ENCODE measurements around the gene ADRA2C. TPM values are rescaled to one million over a fixed set of nuclear protein-coding genes. Genes with fewer than 3 reads are reported as not detected.

Gene ADRA2C
- total and polyA plus RNA-seq, 9 of the 15 experiments (the other 6 are each of a cell fraction or from before 2014, with no cell fraction given), result 0.06 to 0.58 (median 0.14) TPM; not detected in 2

- TF ChIP-seq HNRNPUL1 (IDR thresholded peaks at IDR 0.05; ENCODE audit: low read length) (no peak), ZBTB7A (IDR thresholded peaks at IDR 0.05; ENCODE audit: borderline replicate concordance, control insufficient read depth, low read depth, low read length) (no peak), E2F8 (IDR thresholded peaks at IDR 0.05; ENCODE audit: low read depth, partially characterized antibody) (no peak), ZNF764 (CRISPR knock-in tag; IDR thresholded peaks at IDR 0.05; ENCODE audit: low read depth) (no peak), ZNF592 (IDR thresholded peaks at IDR 0.05) (no peak), RBBP5 (IDR thresholded peaks at IDR 0.05; ENCODE audit: borderline replicate concordance, insufficient read depth, low read length, poor library complexity, severe bottlenecking) (no peak), SIN3A (IDR thresholded peaks at IDR 0.05; ENCODE audit: borderline replicate concordance in 2 of 2, control insufficient read depth in 1 of 2, low read depth in 2 of 2, low read length in 2 of 2) (no peak), ZNF124 (CRISPR knock-in tag; IDR thresholded peaks at IDR 0.05) (no peak), E2F4 (CRISPR knock-in tag; IDR thresholded peaks at IDR 0.05; ENCODE audit: low read depth) (no peak), U2AF1 (optimal IDR thresholded peaks at IDR 0.05; ENCODE audit: low read depth, low read length) (no peak), ZNF121 (CRISPR knock-in tag; conservative IDR thresholded peaks at IDR 0.05) (no peak), ZNF232 (CRISPR knock-in tag; IDR thresholded peaks at IDR 0.05) (no peak), FOXA1 (IDR thresholded peaks at IDR 0.05; ENCODE audit: borderline replicate concordance) (no peak), CBFA2T2 (conservative IDR thresholded peaks at IDR 0.05) (no peak)
These were observed 38.8 kb downstream of the ADRA2C start (continued) for GRCh38 chr4:3805026-3805425.

Data from K562 (cell line).